ENCODE results near the gene SLAMF9.

DNA sequence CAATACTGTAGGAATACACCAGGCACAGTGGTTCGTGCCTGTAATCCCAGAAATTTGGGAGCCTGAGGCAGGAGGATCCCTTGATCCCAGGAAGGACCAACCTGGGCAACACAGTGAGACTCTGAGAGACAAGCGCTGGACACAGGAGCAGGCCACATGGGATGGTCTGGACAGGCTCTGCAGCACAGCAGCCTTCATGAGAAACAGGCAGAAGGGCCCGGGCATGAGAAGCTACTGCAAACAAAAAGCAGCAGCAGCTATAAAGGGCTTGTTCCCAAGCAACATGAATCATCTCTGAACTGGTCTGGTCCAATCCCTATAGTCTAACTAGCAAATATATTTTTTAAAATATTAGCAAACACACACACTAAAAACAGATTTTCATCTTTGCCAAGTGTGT is 35.5 kb upstream of the SLAMF9 start:
- TF ChIP-seq, protein P1, sequence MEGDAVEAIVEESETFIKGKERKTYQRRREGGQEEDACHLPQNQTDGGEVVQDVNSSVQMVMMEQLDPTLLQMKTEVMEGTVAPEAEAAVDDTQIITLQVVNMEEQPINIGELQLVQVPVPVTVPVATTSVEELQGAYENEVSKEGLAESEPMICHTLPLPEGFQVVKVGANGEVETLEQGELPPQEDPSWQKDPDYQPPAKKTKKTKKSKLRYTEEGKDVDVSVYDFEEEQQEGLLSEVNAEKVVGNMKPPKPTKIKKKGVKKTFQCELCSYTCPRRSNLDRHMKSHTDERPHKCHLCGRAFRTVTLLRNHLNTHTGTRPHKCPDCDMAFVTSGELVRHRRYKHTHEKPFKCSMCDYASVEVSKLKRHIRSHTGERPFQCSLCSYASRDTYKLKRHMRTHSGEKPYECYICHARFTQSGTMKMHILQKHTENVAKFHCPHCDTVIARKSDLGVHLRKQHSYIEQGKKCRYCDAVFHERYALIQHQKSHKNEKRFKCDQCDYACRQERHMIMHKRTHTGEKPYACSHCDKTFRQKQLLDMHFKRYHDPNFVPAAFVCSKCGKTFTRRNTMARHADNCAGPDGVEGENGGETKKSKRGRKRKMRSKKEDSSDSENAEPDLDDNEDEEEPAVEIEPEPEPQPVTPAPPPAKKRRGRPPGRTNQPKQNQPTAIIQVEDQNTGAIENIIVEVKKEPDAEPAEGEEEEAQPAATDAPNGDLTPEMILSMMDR (IDR thresholded peaks at IDR 0.05; ENCODE audit: low read depth, low read length, missing input control): no peak
- TF ChIP-seq SP1 (IDR thresholded peaks at IDR 0.05): no peak
- TF ChIP-seq, protein P2, sequence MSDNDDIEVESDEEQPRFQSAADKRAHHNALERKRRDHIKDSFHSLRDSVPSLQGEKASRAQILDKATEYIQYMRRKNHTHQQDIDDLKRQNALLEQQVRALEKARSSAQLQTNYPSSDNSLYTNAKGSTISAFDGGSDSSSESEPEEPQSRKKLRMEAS (IDR thresholded peaks at IDR 0.05): no peak

All from liver (tissue), 3 donors.